Measurements from ENCODE around the gene TFR2. TPM values are rescaled to one million over a fixed set of nuclear protein-coding genes. Genes with fewer than 3 reads are reported as not detected.
A peak's percentile ranks its signal among the peaks of the same experiment; 100 is the strongest.

The TFR2 gene
- total RNA-seq, 1 donor from 2014 or later, result 1.7 TPM

DNA sequence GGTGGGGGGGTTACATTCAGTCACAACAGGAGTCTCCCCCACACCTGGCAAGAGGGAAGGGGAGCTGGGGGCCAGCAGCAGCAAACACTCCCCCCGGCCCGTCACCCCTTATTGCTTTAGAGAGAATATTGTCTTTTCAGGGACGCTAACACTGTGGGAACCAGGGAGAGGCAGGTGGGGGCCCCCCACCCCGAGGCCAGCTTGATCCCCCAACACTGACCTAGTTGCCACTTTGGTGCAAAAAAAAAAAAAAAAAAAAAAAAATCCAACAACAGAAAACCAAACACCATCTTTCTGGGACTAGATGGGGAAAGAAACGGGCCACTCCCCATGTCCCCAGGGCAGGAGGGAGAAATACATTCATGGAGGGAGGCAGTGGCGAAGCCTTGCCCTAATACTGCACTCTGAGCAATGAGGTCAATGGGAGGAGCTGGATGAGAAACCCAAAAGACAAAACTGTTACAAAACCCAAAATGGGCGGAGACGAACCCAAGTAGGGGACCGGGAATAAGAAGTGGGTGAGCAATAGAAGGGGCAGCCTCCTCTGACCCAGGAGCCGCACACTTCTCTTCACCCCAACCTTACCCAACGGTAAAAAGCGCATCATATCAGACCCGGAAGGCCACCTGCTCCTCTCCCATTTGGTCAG lies 38.7 kb upstream of the TFR2 start:
- Mint-ChIP-seq H3K27me3 (ENCODE audit: low read depth) (no peaks in the 10 kb centered on the region), H3K4me1 (peaks cover 9% of the 10 kb centered on the region), H3K4me3 (peak overlapping the region; percentile 73), H3K36me3 (ENCODE audit: low read depth) (peaks cover 8% of the 10 kb centered on the region), H3K9me3 (no peaks in the 10 kb centered on the region), H3K27ac (ENCODE audit: unreplicated experiment) (no peak overlapping the region)
- TF ChIP-seq, protein P1, sequence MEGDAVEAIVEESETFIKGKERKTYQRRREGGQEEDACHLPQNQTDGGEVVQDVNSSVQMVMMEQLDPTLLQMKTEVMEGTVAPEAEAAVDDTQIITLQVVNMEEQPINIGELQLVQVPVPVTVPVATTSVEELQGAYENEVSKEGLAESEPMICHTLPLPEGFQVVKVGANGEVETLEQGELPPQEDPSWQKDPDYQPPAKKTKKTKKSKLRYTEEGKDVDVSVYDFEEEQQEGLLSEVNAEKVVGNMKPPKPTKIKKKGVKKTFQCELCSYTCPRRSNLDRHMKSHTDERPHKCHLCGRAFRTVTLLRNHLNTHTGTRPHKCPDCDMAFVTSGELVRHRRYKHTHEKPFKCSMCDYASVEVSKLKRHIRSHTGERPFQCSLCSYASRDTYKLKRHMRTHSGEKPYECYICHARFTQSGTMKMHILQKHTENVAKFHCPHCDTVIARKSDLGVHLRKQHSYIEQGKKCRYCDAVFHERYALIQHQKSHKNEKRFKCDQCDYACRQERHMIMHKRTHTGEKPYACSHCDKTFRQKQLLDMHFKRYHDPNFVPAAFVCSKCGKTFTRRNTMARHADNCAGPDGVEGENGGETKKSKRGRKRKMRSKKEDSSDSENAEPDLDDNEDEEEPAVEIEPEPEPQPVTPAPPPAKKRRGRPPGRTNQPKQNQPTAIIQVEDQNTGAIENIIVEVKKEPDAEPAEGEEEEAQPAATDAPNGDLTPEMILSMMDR (conservative IDR thresholded peaks at IDR 0.05), result no peak
- DNase-seq (ENCODE audit: low read depth, low spot score), result no peak

DNA sequence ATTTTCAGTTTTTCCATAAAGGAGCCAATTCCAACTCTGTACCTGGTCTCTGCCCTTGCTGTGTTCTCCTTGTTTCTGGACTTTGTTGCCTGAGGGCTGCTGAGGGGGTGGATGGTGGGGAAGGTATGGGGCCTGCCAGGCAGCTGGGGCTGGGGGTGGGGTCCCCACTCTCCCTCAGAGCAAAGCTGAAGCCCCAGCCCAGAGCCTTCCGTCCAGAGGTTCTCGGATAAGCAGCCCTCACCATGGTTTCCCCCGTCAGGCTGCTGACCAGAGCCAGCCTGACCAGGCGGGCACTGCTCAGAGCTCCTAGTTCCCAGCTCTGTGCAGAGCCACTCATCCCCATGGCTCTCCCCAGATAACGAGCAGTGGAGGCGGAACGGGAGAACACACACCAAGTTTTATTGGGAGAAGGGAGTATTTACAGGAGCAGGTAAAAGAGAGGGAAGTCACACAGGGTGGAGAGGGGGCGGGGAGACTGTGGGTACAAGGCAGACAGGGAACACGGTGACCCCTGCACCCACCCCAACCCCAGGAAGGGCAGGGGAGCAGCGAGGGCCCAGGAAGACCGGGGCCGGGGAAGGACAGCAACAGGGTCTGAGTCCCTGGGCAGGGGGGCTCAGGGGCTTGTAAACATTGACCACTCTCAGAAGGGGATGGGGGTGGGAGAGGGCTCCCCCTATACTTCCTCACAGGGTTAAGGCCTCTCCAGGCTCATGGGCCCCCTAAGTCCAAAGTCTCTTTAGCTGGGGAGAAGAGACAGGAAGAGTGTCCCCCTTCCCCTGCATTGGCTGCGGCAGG lies 38.0 kb upstream of the TFR2 start:
- Mint-ChIP-seq H3K27me3 (ENCODE audit: low read depth) (no peaks in the 10 kb centered on the region), H3K4me1 (peaks cover 9% of the 10 kb centered on the region), H3K27ac (ENCODE audit: unreplicated experiment) (no peak overlapping the region), H3K9me3 (no peaks in the 10 kb centered on the region), H3K36me3 (ENCODE audit: low read depth) (peaks cover 8% of the 10 kb centered on the region), H3K4me3 (peak overlapping the region; percentile 34)
- TF ChIP-seq, protein P1 (conservative IDR thresholded peaks at IDR 0.05), result no peak
- no peak for DNase-seq (ENCODE audit: low read depth, low spot score)

DNA sequence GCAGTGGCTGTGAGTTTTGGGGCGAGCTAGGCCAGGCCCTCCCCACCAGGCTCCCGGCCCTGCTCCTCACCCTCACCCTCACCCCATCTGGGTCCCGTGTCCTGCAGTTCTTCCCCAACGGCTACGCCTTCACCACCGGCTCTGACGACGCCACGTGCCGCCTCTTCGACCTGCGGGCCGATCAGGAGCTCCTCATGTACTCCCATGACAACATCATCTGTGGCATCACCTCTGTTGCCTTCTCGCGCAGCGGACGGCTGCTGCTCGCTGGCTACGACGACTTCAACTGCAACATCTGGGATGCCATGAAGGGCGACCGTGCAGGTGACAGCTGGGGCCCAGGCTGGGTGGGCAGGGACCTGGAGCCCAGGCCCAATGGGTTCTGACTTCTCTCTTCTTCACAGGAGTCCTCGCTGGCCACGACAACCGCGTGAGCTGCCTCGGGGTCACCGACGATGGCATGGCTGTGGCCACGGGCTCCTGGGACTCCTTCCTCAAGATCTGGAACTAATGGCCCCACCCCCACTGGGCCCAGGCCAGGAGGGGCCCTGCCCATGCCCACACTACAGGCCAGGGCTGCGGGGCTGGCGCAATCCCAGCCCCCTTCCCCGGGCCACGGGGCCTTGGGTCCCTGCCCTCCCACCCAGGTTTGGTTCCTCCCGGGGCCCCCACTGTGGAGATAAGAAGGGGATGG lies 37.1 kb upstream of the TFR2 start:
- H3K9me3 Mint-ChIP-seq, result no peaks in the 10 kb centered on the region
- H3K4me1 Mint-ChIP-seq, result peaks cover 9% of the 10 kb centered on the region
- H3K36me3 Mint-ChIP-seq (ENCODE audit: low read depth), result peaks cover 8% of the 10 kb centered on the region
- peak overlapping the region; percentile 92 for H3K27ac Mint-ChIP-seq (ENCODE audit: unreplicated experiment)
- no peak for DNase-seq (ENCODE audit: low read depth, low spot score)
- H3K4me3 Mint-ChIP-seq, result peak overlapping the region; percentile 77
- H3K27me3 Mint-ChIP-seq (ENCODE audit: low read depth), result peaks cover under 1% of the 10 kb centered on the region
- TF ChIP-seq, protein P1 (conservative IDR thresholded peaks at IDR 0.05), result no peak

DNA sequence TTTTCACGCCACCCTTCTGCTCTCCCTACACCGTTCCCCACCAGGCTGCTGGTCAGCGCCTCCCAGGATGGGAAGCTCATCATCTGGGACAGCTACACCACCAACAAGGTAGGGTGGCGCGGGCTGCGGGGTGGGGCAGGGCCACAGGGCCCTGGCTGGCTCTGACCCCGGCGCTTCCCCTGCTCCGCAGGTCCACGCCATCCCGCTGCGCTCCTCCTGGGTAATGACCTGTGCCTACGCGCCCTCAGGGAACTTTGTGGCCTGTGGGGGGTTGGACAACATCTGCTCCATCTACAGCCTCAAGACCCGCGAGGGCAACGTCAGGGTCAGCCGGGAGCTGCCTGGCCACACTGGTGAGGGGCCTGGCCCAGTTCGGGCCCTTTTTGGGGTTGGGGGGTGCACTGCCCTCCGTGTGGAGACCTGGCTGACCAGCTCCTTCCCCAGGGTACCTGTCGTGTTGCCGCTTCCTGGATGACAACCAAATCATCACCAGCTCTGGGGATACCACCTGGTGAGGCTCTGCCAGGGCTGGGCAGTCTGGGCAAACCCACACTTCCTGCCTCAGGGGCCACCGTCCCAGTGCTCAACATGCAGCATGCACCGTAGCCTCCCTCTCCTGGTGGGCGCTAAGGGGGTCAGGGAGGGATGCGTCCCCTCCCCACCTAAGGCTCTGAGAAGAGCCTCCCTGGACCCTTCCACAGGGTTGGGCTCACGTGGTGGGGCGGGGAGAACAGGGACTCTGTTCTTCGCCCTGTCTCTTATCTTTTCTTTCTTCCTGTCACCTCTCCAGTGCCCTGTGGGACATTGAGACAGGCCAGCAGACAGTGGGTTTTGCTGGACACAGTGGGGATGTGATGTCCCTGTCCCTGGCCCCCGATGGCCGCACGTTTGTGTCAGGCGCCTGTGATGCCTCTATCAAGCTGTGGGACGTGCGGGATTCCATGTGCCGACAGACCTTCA lies 36.2 kb upstream of the TFR2 start:
- TF ChIP-seq, protein P1 (conservative IDR thresholded peaks at IDR 0.05), result no peak
- Mint-ChIP-seq H3K27ac (ENCODE audit: unreplicated experiment) (no peak overlapping the region), H3K4me3 (peak overlapping the region; percentile 80), H3K27me3 (ENCODE audit: low read depth) (peaks cover 3% of the 10 kb centered on the region), H3K36me3 (ENCODE audit: low read depth) (peaks cover 8% of the 10 kb centered on the region), H3K4me1 (peaks cover 13% of the 10 kb centered on the region), H3K9me3 (no peaks in the 10 kb centered on the region)
- no peak for DNase-seq (ENCODE audit: low read depth, low spot score)
